Effector memory CD8-positive, alpha-beta T cell (primary cell): ENCODE measurements around the gene MINPP1.
"Not testable (repeated sequence)": the region's sequence is repeated elsewhere in the genome, so short reads cannot be mapped to it uniquely, and the experiment has no call there.

ENCODE experiments used
- ATAC-seq: fragments of 150-1000 bp; cut with Tn5 transposase; replicated peaks from 2 replicates; pipeline ENCODE4 v1.10.0; 2021; ENCODE audit warnings: mild to moderate bottlenecking, moderate library complexity
- DNase-seq, 3 experiments: peaks; one replicate each; pipeline ENCODE4 v3.0.0; 2021
- H3K27ac Mint-ChIP-seq, 2 donors: one replicate each; pipeline ENCODE4 v1.8.0; 2022; ENCODE audit warnings: mild to moderate bottlenecking in 2 of 2, mixed read lengths in 2 of 2, moderate library complexity in 2 of 2
- H3K27me3 Mint-ChIP-seq, 2 donors: one replicate each; pipeline ENCODE4 v1.8.0; 2022; ENCODE audit warnings: mixed read lengths in 2 of 2
- H3K36me3 Mint-ChIP-seq: one replicate; pipeline ENCODE4 v1.8.0; 2022; ENCODE audit warnings: mild to moderate bottlenecking, moderate library complexity, mixed read lengths; ENCODE audit not compliant: insufficient read depth
- H3K4me1 Mint-ChIP-seq, 2 donors: one replicate each; pipeline ENCODE4 v1.8.0; 2022; ENCODE audit warnings: low read depth in 2 of 2, mixed read lengths in 2 of 2
- H3K4me3 Mint-ChIP-seq, 2 donors: one replicate each; pipeline ENCODE4 v1.8.0; 2022; ENCODE audit warnings: mild to moderate bottlenecking in 2 of 2, mixed read lengths in 2 of 2, moderate library complexity in 2 of 2
- H3K9me3 Mint-ChIP-seq, 2 donors: one replicate each; pipeline ENCODE4 v1.8.0; 2022; ENCODE audit warnings: mixed read lengths in 2 of 2

The MINPP1 gene

DNA sequence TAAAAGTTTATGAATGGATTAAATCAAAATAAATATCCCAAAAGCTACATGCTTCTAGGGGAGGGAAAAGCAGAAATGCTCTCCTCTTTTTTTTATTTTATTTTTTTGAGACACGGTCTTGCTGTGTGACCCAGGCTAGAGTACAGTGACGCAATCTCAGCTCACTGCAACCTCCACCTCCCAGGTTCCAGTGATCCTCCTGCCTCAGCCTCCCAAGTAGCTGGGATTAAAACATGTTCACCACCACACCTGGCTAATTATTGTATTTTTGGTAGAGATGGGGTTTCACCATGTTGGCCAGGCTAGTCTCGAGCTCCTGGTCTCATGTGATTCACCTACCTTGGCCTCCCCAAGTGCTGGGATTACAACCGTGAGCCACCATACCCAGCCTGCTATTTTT is 88.2 kb downstream of the MINPP1 start:
- not testable (repeated sequence) for H3K4me1 Mint-ChIP-seq, ATAC-seq, H3K4me3 Mint-ChIP-seq, H3K36me3 Mint-ChIP-seq, DNase-seq, H3K9me3 Mint-ChIP-seq
- Mint-ChIP-seq H3K27me3 (peaks cover 0 to 15% of the 10 kb centered on the region in 2 donors), H3K27ac (peak overlapping the region in 1 of 2 donors; percentile 27)

DNA sequence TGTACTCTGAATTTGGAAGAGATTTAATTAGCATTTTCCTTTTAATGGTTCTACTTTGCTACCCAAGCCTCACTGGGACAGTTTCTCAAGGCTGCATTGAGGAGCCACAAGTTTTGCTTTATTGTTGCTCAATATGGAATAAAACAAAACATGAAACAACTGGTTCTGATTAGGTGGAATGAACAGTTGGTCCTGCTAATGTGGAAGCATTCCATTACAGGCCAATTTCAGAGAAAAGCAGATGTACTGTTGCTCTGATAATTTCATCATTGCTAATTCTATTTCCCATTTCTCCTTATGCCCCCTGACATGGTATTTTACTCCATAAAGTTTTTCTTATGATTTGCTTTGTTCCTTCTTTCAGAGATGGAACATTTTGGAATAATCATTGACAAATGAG is 89.0 kb downstream of the MINPP1 start:
- ATAC-seq (no peak), DNase-seq (no peak)
- peak overlapping the region in 1 of 2 donors; percentile 27 for H3K27ac Mint-ChIP-seq
- no peak overlapping the region for H3K4me3 Mint-ChIP-seq
- H3K27me3 Mint-ChIP-seq: peaks cover 0 to 17% of the 10 kb centered on the region in 2 donors
- H3K36me3 Mint-ChIP-seq: no peaks in the 10 kb centered on the region
- no peaks in the 10 kb centered on the region for H3K9me3 Mint-ChIP-seq
- no peaks in the 10 kb centered on the region for H3K4me1 Mint-ChIP-seq

DNA sequence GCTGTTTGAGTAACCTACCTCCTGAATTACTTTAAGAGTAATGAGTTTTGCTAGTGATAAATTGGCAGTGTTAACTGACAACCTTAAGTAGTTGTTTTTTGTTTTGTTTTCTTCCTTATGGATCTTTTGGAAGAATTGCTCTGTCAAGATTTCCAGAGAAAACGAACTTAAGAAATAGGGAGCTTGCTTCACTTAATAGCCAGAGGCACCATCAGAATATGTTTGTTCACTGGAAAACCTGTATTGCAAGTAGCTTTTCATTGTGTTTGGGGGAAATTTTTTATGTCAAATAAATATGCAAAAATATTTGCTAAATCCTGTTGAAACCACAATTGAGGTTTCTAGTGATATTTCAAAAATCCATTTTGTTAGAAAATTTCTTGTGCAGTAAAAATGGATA is 89.5 kb downstream of the MINPP1 start:
- peaks cover 0 to 17% of the 10 kb centered on the region in 2 donors for H3K27me3 Mint-ChIP-seq
- H3K9me3 Mint-ChIP-seq: no peaks in the 10 kb centered on the region
- DNase-seq (no peak), ATAC-seq (no peak)
- H3K27ac Mint-ChIP-seq: no peak overlapping the region
- no peak overlapping the region for H3K4me3 Mint-ChIP-seq
- H3K4me1 Mint-ChIP-seq: no peaks in the 10 kb centered on the region
- H3K36me3 Mint-ChIP-seq: no peaks in the 10 kb centered on the region

DNA sequence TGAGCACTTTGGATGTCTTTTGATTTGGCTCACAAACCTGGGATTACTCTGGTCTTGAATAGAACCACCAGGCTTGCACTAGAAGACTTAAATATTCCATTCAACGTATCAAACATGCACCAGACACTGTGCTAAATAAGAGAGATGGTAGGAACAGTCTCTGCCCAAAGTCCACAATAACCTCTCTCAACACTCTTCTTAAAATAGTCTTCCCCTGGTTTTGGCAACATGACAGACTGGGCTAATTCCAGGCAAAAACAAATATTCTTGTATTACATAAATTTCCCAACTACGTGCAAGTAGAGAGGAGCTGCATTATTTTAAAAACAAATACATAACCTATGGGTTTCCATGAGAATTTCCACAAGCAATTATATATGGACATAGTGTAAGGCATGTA is 90.2 kb downstream of the MINPP1 start:
- Mint-ChIP-seq H3K4me3 (no peak overlapping the region), H3K27me3 (peaks cover 0 to 17% of the 10 kb centered on the region in 2 donors), H3K27ac (no peak overlapping the region), H3K9me3 (no peaks in the 10 kb centered on the region), H3K4me1 (no peaks in the 10 kb centered on the region), H3K36me3 (no peaks in the 10 kb centered on the region)
- ATAC-seq (no peak), DNase-seq (no peak)

DNA sequence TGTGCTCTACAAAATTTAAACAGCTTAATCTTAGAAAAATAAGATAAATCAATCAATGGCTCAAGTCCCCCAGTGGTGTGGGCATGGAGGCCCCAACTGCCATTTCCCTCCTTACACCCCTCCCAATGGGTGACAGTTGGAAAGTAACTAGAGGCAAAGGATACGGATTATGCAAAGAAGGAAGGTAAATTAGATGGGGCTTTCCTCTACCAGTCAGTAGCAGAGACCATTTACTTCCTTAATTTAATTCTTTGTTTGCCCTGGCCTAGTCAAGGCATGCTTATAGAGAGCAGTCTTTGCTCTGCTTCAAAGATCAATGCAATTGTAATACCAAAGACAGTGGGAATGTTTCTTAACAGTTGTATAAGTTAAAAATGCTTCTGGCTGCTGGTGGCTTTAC is 91.7 kb downstream of the MINPP1 start:
- Mint-ChIP-seq H3K36me3 (no peaks in the 10 kb centered on the region), H3K4me1 (peaks cover 0 to under 1% of the 10 kb centered on the region in 2 donors), H3K27me3 (peaks cover 5 to 17% of the 10 kb centered on the region in 2 donors), H3K4me3 (no peak overlapping the region), H3K9me3 (no peaks in the 10 kb centered on the region), H3K27ac (no peak overlapping the region)
- ATAC-seq (no peak), DNase-seq (no peak)

DNA sequence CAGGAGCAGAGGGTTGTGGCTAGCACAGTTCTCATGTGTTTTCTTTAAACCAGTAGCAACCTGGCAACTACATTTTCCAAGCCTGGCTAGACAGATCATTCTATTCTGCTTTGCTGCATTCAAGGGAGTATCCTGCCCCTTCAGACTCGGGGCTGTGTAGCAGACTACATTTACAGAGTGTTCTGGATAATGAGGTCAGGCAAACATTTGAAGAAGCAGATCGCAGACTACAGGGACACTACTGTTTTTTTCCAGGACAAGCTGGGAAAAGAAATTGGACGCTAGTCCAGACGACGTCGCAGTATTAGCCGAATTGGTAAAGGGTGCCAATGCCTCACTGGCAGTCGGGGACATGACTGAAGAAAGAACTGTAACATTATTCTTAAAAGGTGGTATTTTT is 94.0 kb downstream of the MINPP1 start:
- Mint-ChIP-seq H3K9me3 (no peaks in the 10 kb centered on the region), H3K27me3 (peaks cover 5 to 17% of the 10 kb centered on the region in 2 donors), H3K36me3 (no peaks in the 10 kb centered on the region), H3K4me3 (no peak overlapping the region), H3K27ac (no peak overlapping the region), H3K4me1 (peaks cover 5 to 7% of the 10 kb centered on the region in 2 donors)
- DNase-seq (no peak), ATAC-seq (no peak)

DNA sequence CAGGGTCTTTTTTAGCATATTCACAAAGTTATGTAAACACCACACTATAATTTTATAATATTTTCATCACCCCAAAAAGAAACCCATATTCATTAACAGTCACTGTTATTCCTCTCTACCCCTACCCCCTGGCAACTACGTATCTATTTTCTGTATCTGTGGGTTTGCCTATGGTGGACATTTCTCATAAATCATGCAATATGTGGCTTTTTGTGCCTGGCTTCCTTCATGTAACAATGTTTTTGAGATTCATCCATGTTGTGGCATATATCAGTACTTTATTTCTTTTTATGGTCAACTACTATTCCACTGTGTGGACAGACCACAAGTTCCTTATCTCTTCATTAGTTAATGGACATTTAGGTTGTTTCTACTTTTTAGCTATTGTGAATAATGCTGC is 95.9 kb downstream of the MINPP1 start:
- no peak for DNase-seq
- peaks cover 5 to 7% of the 10 kb centered on the region in 2 donors for H3K4me1 Mint-ChIP-seq
- no peaks in the 10 kb centered on the region for H3K36me3 Mint-ChIP-seq
- no peak overlapping the region for H3K27ac Mint-ChIP-seq
- no peak overlapping the region for H3K4me3 Mint-ChIP-seq
- ATAC-seq: no peak
- peaks cover 5 to 12% of the 10 kb centered on the region in 2 donors for H3K27me3 Mint-ChIP-seq
- no peaks in the 10 kb centered on the region for H3K9me3 Mint-ChIP-seq
